ENCODE measurements around the gene KLF12.

Gene KLF12

GRCh38 chr13:74115133-74115532 lies 19.1 kb downstream of the KLF12 start:
- Histone ChIP-seq H3K9me2 (replicated peaks; ENCODE audit: insufficient read depth, low read length) (no peaks in the 10 kb centered on the region), H3K4me2 (ENCODE audit: low read depth, low read length) (no peak overlapping the region), H2AFZ (ENCODE audit: low read length) (no peak overlapping the region), H3K4me1 (ENCODE audit: low read length) (no peaks in the 10 kb centered on the region), H3K36me3 (replicated peaks; ENCODE audit: insufficient read depth, low read length) (no peaks in the 10 kb centered on the region), H3K79me2 (ENCODE audit: low read length) (peaks cover 75% of the 10 kb centered on the region), H4K20me1 (ENCODE audit: insufficient read depth, low read length) (no peaks in the 10 kb centered on the region), H3F3A (ENCODE audit: insufficient read depth, low read length) (no peaks in the 10 kb centered on the region), H3K9me3 (replicated peaks; ENCODE audit: insufficient read depth, low read length) (no peaks in the 10 kb centered on the region), H3K4me3 (ENCODE audit: low read length) (no peak overlapping the region), H3K27me3 (replicated peaks; ENCODE audit: insufficient read depth, low read length) (no peaks in the 10 kb centered on the region), H3K9ac (ENCODE audit: low read length) (no peak overlapping the region), H3K27ac (ENCODE audit: low read length) (no peak overlapping the region)
- TF ChIP-seq EZH2 (optimal IDR thresholded peaks at IDR 0.05; ENCODE audit: low read depth, low read length) (no peak), EZH2phosphoT487 (IDR thresholded peaks at IDR 0.05; ENCODE audit: low read length) (no peak), CTCF (IDR thresholded peaks at IDR 0.05; ENCODE audit: low read length) (no peak)
- no peak for DNase-seq

- Histone ChIP-seq H3K9me3 (replicated peaks; ENCODE audit: insufficient read depth, low read length) (no peaks in the 10 kb centered on the region), H3F3A (ENCODE audit: insufficient read depth, low read length) (no peaks in the 10 kb centered on the region), H3K27ac (ENCODE audit: low read length) (no peak overlapping the region), H3K9ac (ENCODE audit: low read length) (no peak overlapping the region), H3K36me3 (replicated peaks; ENCODE audit: insufficient read depth, low read length) (no peaks in the 10 kb centered on the region), H3K9me2 (replicated peaks; ENCODE audit: insufficient read depth, low read length) (no peaks in the 10 kb centered on the region), H3K4me3 (ENCODE audit: low read length) (no peak overlapping the region), H2AFZ (ENCODE audit: low read length) (no peak overlapping the region), H3K4me2 (ENCODE audit: low read depth, low read length) (no peak overlapping the region), H3K27me3 (replicated peaks; ENCODE audit: insufficient read depth, low read length) (no peaks in the 10 kb centered on the region), H4K20me1 (ENCODE audit: insufficient read depth, low read length) (no peaks in the 10 kb centered on the region), H3K79me2 (ENCODE audit: low read length) (peaks cover 71% of the 10 kb centered on the region), H3K4me1 (ENCODE audit: low read length) (no peaks in the 10 kb centered on the region)
- DNase-seq: no peak
- TF ChIP-seq CTCF (IDR thresholded peaks at IDR 0.05; ENCODE audit: low read length) (no peak), EZH2phosphoT487 (IDR thresholded peaks at IDR 0.05; ENCODE audit: low read length) (no peak), EZH2 (optimal IDR thresholded peaks at IDR 0.05; ENCODE audit: low read depth, low read length) (no peak)
These were observed 19.6 kb downstream of the KLF12 start for GRCh38 chr13:74114641-74115040.

GRCh38 chr13:74114202-74114601 lies 20.0 kb downstream of the KLF12 start:
- H3K4me1 ChIP-seq (ENCODE audit: low read length): no peaks in the 10 kb centered on the region
- no peak overlapping the region for H3K27ac ChIP-seq (ENCODE audit: low read length)
- no peaks in the 10 kb centered on the region for H4K20me1 ChIP-seq (ENCODE audit: insufficient read depth, low read length)
- no peaks in the 10 kb centered on the region for H3K9me2 ChIP-seq (replicated peaks; ENCODE audit: insufficient read depth, low read length)
- H3K4me3 ChIP-seq (ENCODE audit: low read length): no peak overlapping the region
- H3K79me2 ChIP-seq (ENCODE audit: low read length): peaks cover 66% of the 10 kb centered on the region
- H3K9me3 ChIP-seq (replicated peaks; ENCODE audit: insufficient read depth, low read length): no peaks in the 10 kb centered on the region
- no peaks in the 10 kb centered on the region for H3K27me3 ChIP-seq (replicated peaks; ENCODE audit: insufficient read depth, low read length)
- H2AFZ ChIP-seq (ENCODE audit: low read length): no peak overlapping the region
- H3K36me3 ChIP-seq (replicated peaks; ENCODE audit: insufficient read depth, low read length): no peaks in the 10 kb centered on the region
- no peak for DNase-seq
- H3F3A ChIP-seq (ENCODE audit: insufficient read depth, low read length): no peaks in the 10 kb centered on the region
- H3K9ac ChIP-seq (ENCODE audit: low read length): no peak overlapping the region
- no peak overlapping the region for H3K4me2 ChIP-seq (ENCODE audit: low read depth, low read length)
- TF ChIP-seq EZH2phosphoT487 (IDR thresholded peaks at IDR 0.05; ENCODE audit: low read length): no peak
- no peak for TF ChIP-seq EZH2 (optimal IDR thresholded peaks at IDR 0.05; ENCODE audit: low read depth, low read length)
- TF ChIP-seq CTCF (IDR thresholded peaks at IDR 0.05; ENCODE audit: low read length): no peak
